Endothelial cell of umbilical vein (primary cell): ENCODE data around the gene PRUNE1.
A peak's percentile ranks its signal among the peaks of the same experiment; 100 is the strongest.

Source experiments
- GATA2 ChIP-seq: IDR thresholded peaks from 2 replicates; pipeline ENCODE4 v1.7.0; 2011; ENCODE audit warnings: low read depth, mild to moderate bottlenecking, moderate library complexity, mixed read lengths, low read length; ENCODE audit not compliant: insufficient read length, insufficient read depth
- MYC ChIP-seq: IDR thresholded peaks from one replicate; pipeline ENCODE4 v1.6.1; 2011; ENCODE audit warnings: mild to moderate bottlenecking, low read depth, low read length
- POLR2AphosphoS5 ChIP-seq: IDR thresholded peaks from 2 replicates; pipeline ENCODE4 v1.6.1; 2012; ENCODE audit warnings: low read depth, mild to moderate bottlenecking, control low read depth, low read length, moderate library complexity; ENCODE audit not compliant: insufficient read depth
- TF ChIP-seq, protein P1 (sequence below), 2 donors: IDR thresholded peaks; 1 replicate in 1 of 2; 2 replicates in 1 of 2; pipeline ENCODE4 v1.5.1; 2011; ENCODE audit warnings: low read length in 2 of 2, mild to moderate bottlenecking in 2 of 2, moderate library complexity in 2 of 2, control low read depth in 1 of 2, inconsistent platforms in 1 of 2, low read depth in 1 of 2; ENCODE audit not compliant: insufficient read depth in 1 of 2; ENCODE audit errors: extremely low read depth in 1 of 2

DNA sequence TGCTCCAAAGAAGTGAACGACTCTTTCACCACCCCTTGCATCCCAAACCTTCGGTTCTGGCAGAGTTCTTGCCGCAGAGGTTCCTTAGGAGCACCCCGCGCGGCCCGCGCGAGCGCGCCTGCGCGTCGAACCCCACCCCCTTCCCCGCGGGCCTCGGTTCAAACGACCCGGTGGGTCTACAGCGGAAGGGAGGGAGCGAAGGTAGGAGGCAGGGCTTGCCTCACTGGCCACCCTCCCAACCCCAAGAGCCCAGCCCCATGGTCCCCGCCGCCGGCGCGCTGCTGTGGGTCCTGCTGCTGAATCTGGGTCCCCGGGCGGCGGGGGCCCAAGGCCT lies 39.3 kb downstream of the PRUNE1 start, which contains the start of gene C1orf56:
- TF ChIP-seq, protein P1, sequence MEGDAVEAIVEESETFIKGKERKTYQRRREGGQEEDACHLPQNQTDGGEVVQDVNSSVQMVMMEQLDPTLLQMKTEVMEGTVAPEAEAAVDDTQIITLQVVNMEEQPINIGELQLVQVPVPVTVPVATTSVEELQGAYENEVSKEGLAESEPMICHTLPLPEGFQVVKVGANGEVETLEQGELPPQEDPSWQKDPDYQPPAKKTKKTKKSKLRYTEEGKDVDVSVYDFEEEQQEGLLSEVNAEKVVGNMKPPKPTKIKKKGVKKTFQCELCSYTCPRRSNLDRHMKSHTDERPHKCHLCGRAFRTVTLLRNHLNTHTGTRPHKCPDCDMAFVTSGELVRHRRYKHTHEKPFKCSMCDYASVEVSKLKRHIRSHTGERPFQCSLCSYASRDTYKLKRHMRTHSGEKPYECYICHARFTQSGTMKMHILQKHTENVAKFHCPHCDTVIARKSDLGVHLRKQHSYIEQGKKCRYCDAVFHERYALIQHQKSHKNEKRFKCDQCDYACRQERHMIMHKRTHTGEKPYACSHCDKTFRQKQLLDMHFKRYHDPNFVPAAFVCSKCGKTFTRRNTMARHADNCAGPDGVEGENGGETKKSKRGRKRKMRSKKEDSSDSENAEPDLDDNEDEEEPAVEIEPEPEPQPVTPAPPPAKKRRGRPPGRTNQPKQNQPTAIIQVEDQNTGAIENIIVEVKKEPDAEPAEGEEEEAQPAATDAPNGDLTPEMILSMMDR (IDR thresholded peaks at IDR 0.05; ENCODE audit: extremely low read depth in 1 of 2, insufficient read depth in 1 of 2, low read depth in 1 of 2, low read length in 2 of 2), result no peak
- peak; percentile 60 for TF ChIP-seq POLR2AphosphoS5
- TF ChIP-seq MYC, result no peak
- no peak for TF ChIP-seq GATA2
